Thyroid gland (tissue), 4 donors: Measurements from ENCODE around the gene CAVIN2. TPM values are rescaled to one million over a fixed set of nuclear protein-coding genes. Genes with fewer than 3 reads are reported as not detected.

Experiments
- DNase-seq, 2 donors: peaks; one replicate each; pipeline ENCODE4 v3.0.0-alpha.2; 2019
- H3K27ac ChIP-seq, 3 donors: fragments of 200-600 bp; sonication (generic); 1 replicate in 2 of 3; 2 replicates in 1 of 3; pipeline ENCODE4 v1.5.1; 2016 to 2019; ENCODE audit warnings: mild to moderate bottlenecking in 1 of 3, moderate library complexity in 1 of 3
- H3K27me3 ChIP-seq: fragments of 200-600 bp; sonication (generic); one replicate; pipeline ENCODE4 v1.5.1; 2019
- H3K36me3 ChIP-seq, 2 donors: fragments of 200-600 bp; sonication (generic); one replicate each; pipeline ENCODE4 v1.5.1; 2016 to 2019
- H3K4me1 ChIP-seq, 2 donors: fragments of 200-600 bp; sonication (generic); one replicate each; pipeline ENCODE4 v1.5.1; 2017 to 2019
- H3K4me3 ChIP-seq, 3 donors: fragments of 200-600 bp; sonication (generic); replicated peaks in 1 of 3; 1 replicate in 2 of 3; 2 replicates in 1 of 3; pipeline ENCODE4 v1.5.1; 2016; ENCODE audit warnings: mild to moderate bottlenecking in 1 of 3
- H3K9me3 ChIP-seq: fragments of 200-600 bp; sonication (generic); one replicate; pipeline ENCODE4 v1.5.1; 2017
- CTCF ChIP-seq, 6 experiments: fragments of 200-600 bp in 3 of 6; fragments of 450-650 bp in 3 of 6; sonication (generic) in 3 of 6; IDR thresholded peaks; one replicate each; pipeline ENCODE4 v1.5.1; 2016 to 2019; ENCODE audit warnings: antibody characterized with exemption in 6 of 6, mild to moderate bottlenecking in 2 of 6, inconsistent platforms in 1 of 6, moderate library complexity in 1 of 6
- POLR2A ChIP-seq, 2 donors: fragments of 450-650 bp; IDR thresholded peaks; one replicate each; pipeline ENCODE4 v1.6.1; 2017; ENCODE audit warnings: antibody characterized with exemption in 2 of 2, mild to moderate bottlenecking in 2 of 2, moderate library complexity in 1 of 2
- WGBS, 2 donors: methylation state at CpG; one replicate each; pipeline ENCODE4 v1.1.5; 2017; 5-methylcytosine and 5-hydroxymethylcytosine counted together
- intact Hi-C: fragments of 100-400 bp; cut with DNase I; formaldehyde crosslinking; loops from one replicate; pipeline ENCODE4 v1.15.1; 2023
- total RNA-seq, 4 donors: library from RNA; depleted of rRNA; stranded (reverse); fragments of >200 nt; gene quantifications; one replicate each; pipeline ENCODE4 v1.2.3, GENCODE V29; 2016

CAVIN2 gene
- total RNA-seq, 4 donors from 2014 or later: 86.2 to 149 (median 132) TPM

DNA sequence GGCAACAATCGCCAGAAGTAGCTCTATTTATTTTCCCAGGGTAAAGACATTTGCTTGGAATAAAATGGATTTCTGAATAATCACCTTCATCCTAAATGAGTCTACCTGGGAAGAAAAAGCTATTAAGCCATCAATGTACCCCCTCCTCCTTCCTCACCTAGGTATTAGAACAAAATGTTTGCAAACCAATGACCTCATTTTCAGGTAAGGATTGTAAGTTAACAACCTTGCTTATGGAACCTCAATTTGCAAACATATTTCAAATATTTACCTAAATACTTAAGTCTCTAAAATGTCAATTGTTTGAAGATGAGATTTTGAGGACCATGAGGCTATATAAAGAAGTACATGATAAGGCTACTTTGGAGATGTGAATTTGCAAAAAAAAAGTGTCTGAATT, 43.9 kb downstream of the CAVIN2 start:
- intact Hi-C loops: no loop called here
- 93 to 94% methylated on average over 1 of the region's 1 CpG for WGBS, 2 donors
- no peaks in the 10 kb centered on the region for H3K9me3 ChIP-seq
- DNase-seq: no peak
- H3K27me3 ChIP-seq: no peaks in the 10 kb centered on the region
- H3K4me1 ChIP-seq: no peaks in the 10 kb centered on the region
- no peak overlapping the region for H3K27ac ChIP-seq
- no peaks in the 10 kb centered on the region for H3K36me3 ChIP-seq
- no peak for TF ChIP-seq POLR2A (IDR thresholded peaks at IDR 0.05)
- no peak for TF ChIP-seq CTCF (IDR thresholded peaks at IDR 0.05)
- H3K4me3 ChIP-seq: no peak overlapping the region

- Histone ChIP-seq H3K9me3 (no peaks in the 10 kb centered on the region), H3K4me1 (no peaks in the 10 kb centered on the region), H3K27ac (no peak overlapping the region), H3K36me3 (no peaks in the 10 kb centered on the region), H3K4me3 (no peak overlapping the region), H3K27me3 (no peaks in the 10 kb centered on the region)
- TF ChIP-seq CTCF (IDR thresholded peaks at IDR 0.05) (no peak), POLR2A (IDR thresholded peaks at IDR 0.05) (no peak)
- WGBS, 2 donors: 91 to 96% methylated on average over 5 of the region's 5 CpGs
- DNase-seq: no peak
- intact Hi-C loops: no loop called here
Observed at GRCh38 chr2:191802180-191802579, 44.7 kb downstream of the CAVIN2 start.

DNA sequence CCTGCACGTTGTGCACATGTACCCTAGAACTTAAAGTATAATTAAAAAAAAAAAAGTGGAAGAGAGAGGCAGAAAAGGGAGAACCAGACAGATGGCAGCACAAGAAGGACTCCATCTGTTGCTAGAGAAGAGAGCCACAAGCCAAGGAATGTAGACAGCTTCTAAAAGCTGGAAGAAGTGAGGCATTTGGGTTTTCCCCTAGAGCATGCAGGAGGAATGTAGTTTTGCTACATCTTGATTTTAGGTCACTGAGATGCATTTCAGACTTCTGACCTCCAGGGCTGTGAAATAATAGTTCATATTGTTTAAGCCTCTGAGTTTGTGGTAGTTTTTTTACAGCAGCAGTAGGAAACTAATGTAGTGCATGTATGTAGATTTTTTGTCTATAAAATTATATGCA, 46.0 kb downstream of the CAVIN2 start:
- Histone ChIP-seq H3K36me3 (no peaks in the 10 kb centered on the region), H3K9me3 (no peaks in the 10 kb centered on the region), H3K4me3 (no peak overlapping the region), H3K4me1 (no peaks in the 10 kb centered on the region), H3K27ac (no peak overlapping the region), H3K27me3 (no peaks in the 10 kb centered on the region)
- DNase-seq: no peak
- WGBS, 2 donors: 100% methylated on average over 1 of the region's 1 CpG
- intact Hi-C loops: no loop called here
- no peak for TF ChIP-seq CTCF (IDR thresholded peaks at IDR 0.05)
- TF ChIP-seq POLR2A (IDR thresholded peaks at IDR 0.05): no peak

DNA sequence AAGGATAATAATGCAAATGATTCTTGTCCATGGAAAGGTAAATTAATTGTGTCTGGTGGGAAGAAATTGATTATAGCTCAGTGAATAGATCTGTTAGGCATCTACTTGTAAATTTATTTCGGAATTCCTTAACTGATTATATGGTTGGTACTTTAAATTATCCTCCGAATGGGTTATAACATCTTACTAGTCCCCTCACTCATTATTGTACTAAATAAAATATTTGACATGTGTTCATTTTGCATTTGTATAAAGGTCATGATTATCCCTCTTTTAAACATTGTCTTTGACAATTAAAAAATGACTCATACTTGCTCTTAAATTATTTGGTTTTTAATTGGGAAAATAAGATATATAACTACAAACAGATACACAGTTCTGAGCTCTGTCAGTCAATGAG, 47.4 kb downstream of the CAVIN2 start:
- intact Hi-C loops: no loop called here
- Histone ChIP-seq H3K4me3 (no peak overlapping the region), H3K4me1 (no peaks in the 10 kb centered on the region), H3K9me3 (no peaks in the 10 kb centered on the region), H3K27ac (no peak overlapping the region), H3K36me3 (no peaks in the 10 kb centered on the region), H3K27me3 (no peaks in the 10 kb centered on the region)
- DNase-seq: no peak
- TF ChIP-seq POLR2A (IDR thresholded peaks at IDR 0.05) (no peak), CTCF (IDR thresholded peaks at IDR 0.05) (no peak)
- WGBS, 2 donors: 97 to 99% methylated on average over 2 of the region's 2 CpGs

DNA sequence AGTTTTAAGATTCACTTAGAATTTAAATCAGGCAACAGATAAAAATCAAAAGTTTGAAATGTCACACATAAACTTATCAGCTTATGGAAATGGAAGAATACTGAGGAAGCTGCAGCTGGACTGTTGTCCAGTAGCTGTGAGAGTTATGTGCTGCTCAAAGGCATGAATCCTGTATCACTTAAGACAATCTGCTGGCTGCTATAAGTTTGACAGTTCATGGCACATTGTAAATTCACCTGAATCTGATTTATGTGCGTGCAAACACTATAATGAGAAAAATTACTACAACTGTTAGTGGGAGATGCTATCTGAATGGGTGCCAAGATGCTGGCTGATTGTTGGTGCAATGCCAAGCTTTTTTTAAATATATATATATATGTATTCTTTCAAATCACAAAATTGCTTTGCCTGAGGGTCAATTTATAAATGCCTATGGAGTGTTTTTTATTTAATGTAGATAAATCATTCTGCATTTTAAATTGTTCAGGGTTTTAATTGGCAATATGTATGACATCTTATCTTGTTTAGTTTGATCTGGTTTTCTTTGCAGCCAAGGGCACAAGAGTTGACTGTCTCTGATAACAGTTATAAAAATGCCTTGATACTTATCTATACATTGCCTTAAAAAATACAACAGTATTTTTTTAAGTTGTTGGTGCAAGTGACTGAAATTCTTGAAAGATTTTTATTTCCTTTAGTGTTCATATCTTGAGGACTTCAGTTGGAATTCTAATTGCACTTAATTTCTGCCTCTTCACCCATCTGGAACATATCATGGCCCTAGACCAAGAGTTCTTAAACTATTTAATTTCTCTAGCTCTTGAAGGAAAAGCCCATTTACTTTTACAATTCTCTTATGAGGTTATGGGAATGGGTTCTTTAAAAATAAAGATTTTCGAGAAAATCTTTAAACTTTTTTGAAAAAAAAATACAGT, 48.7 kb downstream of the CAVIN2 start:
- H3K4me1 ChIP-seq: no peaks in the 10 kb centered on the region
- H3K9me3 ChIP-seq: no peaks in the 10 kb centered on the region
- no peak for DNase-seq
- H3K36me3 ChIP-seq: no peaks in the 10 kb centered on the region
- no peak overlapping the region for H3K27ac ChIP-seq
- no peaks in the 10 kb centered on the region for H3K27me3 ChIP-seq
- intact Hi-C loops: no loop called here
- H3K4me3 ChIP-seq: no peak overlapping the region
- TF ChIP-seq POLR2A (IDR thresholded peaks at IDR 0.05): no peak
- no peak for TF ChIP-seq CTCF (IDR thresholded peaks at IDR 0.05)
- WGBS, 2 donors: 69 to 78% methylated on average over 2 of the region's 2 CpGs
